Measurements from ENCODE around the gene BCL2L13.
"Not testable (repeated sequence)": the region's sequence is repeated elsewhere in the genome, so short reads cannot be mapped to it uniquely, and the experiment has no call there.

Gene BCL2L13

DNA sequence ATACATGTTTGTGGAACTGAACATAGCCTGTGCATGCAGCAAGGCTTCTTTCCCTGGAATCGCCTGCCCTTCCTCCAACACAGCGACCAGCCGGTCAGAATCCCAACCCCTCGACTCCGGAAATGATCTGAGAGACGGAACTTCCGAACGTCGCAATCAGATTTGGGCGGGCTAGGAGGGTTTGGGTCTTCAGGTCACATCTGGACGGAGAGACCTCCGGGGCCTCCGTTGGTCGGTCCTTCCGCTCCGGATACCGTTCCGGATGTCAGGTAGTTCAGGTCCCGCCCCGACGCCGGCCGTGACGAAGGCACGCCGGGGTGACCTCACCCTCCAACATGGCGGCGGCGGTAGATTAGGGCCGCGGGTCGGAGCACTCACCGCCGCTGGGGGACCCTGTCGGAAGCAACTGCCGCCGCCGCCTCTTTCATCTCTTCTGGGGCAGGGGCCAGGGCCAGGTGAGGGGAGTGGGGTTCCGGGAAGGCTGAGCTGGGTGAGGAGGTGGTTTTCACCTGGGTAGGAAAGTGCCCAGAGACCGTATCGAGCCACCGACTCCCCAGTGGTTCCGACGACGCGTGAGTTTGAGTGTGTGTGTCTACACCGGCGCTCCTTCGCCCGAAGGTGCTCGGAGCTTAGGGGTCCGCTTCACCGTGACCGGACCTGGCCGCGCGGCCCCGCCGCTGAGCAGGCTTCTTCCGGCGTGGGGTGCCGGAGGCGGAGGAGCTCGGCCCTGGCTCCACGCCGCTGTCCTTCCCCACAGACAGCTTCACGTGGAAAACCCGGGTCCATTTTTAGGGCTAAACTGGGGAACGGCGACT lies at the start of gene BCL2L13:
Gene BCL2L13 (plus strand): TSS at position 326 of the 815 bp plus-strand sequence. CDS start 16,955 bp downstream, outside the sequence.
- peak; percentile 79 for DNase-seq (ENCODE audit: low read depth)

GRCh38 chr22:17589810-17590375 lies 48.7 kb upstream of the BCL2L13 start:
- no peak for DNase-seq (ENCODE audit: low read depth)

DNA sequence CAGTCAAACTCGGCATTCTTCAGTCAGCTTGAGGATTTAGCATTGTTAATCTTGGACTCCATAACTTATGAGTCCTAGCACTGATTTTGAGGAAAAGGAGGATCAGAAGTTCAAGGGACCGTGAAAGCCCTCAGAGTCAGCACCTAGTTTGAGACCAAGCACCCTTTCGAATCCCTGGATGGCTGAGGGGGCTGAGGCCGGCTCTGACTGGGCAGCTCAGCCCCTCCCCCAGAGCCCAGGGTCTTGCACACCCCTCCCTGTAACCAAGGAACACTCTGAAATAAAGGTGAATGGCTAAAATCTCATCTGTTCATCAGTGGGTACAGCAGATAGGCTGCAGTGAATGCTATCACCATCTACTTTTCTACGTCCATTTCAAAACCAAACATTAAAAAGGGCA lies 48.0 kb upstream of the BCL2L13 start:
- no peak for DNase-seq (ENCODE audit: low read depth)

- DNase-seq (ENCODE audit: low read depth), result no peak
Measured at GRCh38 chr22:17592201-17592600, 46.4 kb upstream of the BCL2L13 start.

DNA sequence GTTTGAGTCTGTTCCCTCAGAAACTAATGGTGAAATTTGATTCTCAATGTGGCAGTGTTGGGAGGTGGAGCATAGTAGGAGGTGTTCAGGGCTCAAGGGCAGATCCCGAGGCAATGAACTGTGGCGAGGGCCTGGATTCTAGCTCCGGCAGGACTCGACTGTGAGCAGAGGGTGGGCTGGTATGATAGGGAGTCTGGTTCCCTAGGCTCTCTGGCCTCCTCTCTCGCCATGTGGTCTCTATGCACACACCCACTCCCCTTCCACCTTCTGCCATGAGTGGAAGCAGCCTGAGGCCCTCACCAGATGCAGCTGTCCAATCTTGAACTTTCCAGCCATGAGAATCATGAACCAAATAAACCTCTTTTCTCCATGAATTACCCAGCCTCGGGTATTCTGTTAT lies 42.3 kb upstream of the BCL2L13 start:
- no peak for DNase-seq (ENCODE audit: low read depth)

DNA sequence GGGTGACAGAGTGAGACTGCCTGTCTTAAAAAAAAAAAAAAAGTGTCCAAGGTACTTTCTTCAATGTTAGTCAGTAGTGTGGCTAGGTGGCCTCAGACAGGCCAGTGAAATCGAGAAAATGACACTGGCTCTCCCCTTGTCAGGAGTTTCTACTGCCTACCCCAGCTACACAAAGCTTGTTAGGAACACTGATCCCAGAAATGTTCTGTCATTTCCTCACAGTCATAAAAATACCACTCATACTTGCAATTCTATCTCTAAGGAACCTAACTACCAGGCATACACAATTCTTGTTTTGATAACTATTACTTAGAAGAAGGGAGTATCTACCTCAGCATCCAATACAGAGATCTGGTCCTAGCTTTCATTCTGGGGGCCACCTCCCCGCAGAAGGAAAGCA lies 41.3 kb upstream of the BCL2L13 start:
- no peak for DNase-seq (ENCODE audit: low read depth)

- DNase-seq (ENCODE audit: low read depth), result no peak
Measured at GRCh38 chr22:17598318-17598717, 40.2 kb upstream of the BCL2L13 start.

DNA sequence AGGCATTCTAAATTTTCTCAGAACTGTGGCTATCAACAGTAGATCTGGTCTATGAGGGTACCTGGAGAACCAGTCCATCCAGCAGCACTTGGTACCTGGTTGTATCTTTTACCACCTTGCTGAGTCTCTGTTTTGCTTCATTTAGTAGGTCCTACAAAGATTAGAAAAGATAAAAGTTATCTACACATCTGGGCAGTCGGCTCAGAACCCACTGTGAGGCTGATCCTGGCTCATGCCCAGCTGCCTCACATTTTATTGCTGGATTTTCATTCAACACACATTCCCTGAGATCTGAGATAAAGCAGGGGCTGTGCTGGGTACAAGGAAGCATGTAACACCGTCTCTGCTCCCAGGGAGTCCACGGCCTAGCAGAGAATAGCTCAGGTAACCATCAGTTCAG lies 37.5 kb upstream of the BCL2L13 start:
- no peak for DNase-seq (ENCODE audit: low read depth)

DNA sequence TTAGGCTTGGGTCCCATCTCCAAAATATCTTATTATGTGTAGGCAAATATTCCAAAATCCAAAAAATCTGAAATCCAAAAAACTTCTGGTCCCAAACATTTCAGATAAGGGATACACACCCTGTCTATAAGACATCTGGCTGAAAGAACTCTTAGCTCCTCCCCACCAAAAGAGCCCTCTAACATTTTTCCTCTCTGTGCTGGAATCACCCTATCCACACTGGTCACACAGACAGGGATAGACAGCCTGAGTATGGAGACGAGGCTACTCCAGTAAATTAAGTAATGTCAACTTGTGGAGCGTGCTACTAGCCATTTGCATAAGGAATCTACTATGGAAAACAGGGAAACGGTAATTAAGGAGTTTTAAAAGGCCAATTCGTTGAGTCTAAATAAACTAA lies 34.9 kb upstream of the BCL2L13 start:
- DNase-seq (ENCODE audit: low read depth), result no peak

- no peak for DNase-seq (ENCODE audit: low read depth)
Measured at GRCh38 chr22:17606496-17606895, 32.1 kb upstream of the BCL2L13 start.

GRCh38 chr22:17607891-17608521 lies 30.6 kb upstream of the BCL2L13 start:
- no peak for DNase-seq (ENCODE audit: low read depth)

DNA sequence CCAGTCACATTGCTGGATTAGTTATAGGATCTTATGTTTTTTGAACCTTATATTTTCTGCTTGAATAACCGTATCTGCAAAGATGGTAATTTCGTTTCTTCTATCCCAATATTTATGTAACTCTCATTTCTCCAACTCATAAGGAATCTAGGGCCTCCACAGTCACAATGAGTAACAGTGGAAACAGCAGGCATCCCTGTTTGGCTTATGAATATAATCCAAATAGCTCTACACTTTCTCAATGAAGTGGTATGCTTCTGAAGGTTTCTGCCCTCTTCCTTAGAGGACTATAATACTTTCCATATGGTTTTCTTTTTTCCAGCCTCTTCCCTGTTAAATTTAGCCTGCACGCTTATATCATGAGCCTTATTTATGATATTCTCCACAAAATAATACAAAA lies 26.5 kb upstream of the BCL2L13 start:
- no peak for DNase-seq (ENCODE audit: low read depth)

- no peak for DNase-seq (ENCODE audit: low read depth)
Measured at GRCh38 chr22:17613280-17613679, 25.3 kb upstream of the BCL2L13 start.

- DNase-seq (ENCODE audit: low read depth), result no peak
Measured at GRCh38 chr22:17627961-17628405, 10.6 kb upstream of the BCL2L13 start.

- DNase-seq (ENCODE audit: low read depth), result peak; percentile 89
Measured at GRCh38 chr22:17628406-17629172, 10.0 kb upstream of the BCL2L13 start, which contains the start of gene ATP6V1E1. Gene ATP6V1E1, minus strand, starts transcription at chr22:17628749. Its CDS starts 114 bp downstream, at chr22:17628635.

- DNase-seq (ENCODE audit: low read depth), result no peak
Measured at GRCh38 chr22:17629173-17629489, 9.4 kb upstream of the BCL2L13 start.

- no peak for DNase-seq (ENCODE audit: low read depth)
Measured at GRCh38 chr22:17629641-17630040, 8.9 kb upstream of the BCL2L13 start.

GRCh38 chr22:17631076-17631565 lies 7.4 kb upstream of the BCL2L13 start:
- DNase-seq (ENCODE audit: low read depth), result no peak

GRCh38 chr22:17633217-17633997 lies 5.2 kb upstream of the BCL2L13 start:
- DNase-seq (ENCODE audit: low read depth), result no peak

DNA sequence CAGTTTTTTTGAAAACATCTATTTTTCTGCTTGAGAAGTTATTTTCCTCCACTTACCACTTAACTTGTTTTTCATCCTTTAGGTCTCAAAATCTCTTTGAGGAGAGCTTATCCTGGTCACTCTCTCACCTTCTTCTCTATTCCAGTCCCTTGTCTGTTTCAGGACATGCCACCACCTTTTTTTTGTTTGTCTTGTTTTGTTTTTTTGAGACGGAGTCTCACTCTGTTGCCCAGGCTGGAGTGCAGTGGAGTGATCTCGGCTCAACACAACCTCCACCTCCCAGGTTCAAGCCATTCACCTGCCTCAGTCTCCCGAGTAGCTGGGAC lies 4.6 kb upstream of the BCL2L13 start:
- DNase-seq (ENCODE audit: low read depth), result no peak

DNA sequence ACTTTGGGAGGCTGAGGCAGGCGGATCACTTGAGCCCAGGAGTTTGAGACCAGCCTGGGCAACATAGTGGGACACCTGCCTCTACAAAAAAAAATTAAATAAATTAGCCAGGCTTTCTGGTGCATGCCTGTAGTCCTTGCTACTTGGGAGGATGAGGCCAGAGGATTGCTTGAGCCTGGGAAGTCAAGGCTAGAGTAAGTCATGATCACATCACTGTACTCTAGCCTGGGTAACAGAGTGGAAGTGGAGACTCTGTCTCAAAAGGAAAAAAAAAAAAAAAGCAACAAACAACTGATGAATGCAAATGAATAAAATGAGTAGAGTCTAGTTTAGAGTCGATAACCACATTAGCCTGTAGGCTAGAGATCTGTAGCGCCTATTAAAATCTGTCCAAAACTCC lies 3.9 kb upstream of the BCL2L13 start:
- no peak for DNase-seq (ENCODE audit: low read depth)

DNA sequence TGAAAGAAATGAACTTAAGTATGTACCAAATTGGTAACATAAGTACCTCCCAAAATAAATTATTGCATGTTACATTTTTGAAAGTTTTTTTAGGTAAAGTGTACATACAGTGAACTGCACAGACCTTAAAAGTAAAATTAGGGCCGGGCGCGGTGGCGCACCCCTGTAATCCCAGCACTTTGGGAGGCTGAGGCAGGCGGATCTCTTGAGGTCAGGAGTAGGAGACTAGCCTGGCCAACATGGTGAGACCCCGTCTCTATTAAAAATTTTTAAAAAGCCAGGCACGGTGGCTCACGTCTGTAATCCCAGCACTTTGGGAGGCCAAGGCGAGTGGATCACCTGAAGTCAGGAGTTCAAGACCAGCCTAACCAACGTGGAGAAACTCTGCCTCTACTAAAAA lies 1.7 kb upstream of the BCL2L13 start:
- DNase-seq (ENCODE audit: low read depth), result not testable (repeated sequence)

Data from activated T-cell treated with anti-CD3 and anti-CD28 coated beads for 1 hour (primary cell).